ENCODE results near the gene IPCEF1. TPM values are rescaled to one million over a fixed set of nuclear protein-coding genes. Genes with fewer than 3 reads are reported as not detected.

Gene IPCEF1
- polyA plus RNA-seq = 2.3 and 3.9 TPM in 2 replicates
- polyA minus RNA-seq = 11.9 and 12.8 TPM in 2 replicates

GRCh38 chr6:154356690-154357089, at the start of gene IPCEF1:
Gene IPCEF1, minus strand, starts transcription at chr6:154356803. Its CDS starts 90,856 bp downstream, at chr6:154265947.
- no peak within 1 kb of the TSS for H3K27ac ChIP-seq (ENCODE audit: low read length)
- no peaks in the 10 kb centered on the region for H3K79me2 ChIP-seq (replicated peaks; ENCODE audit: insufficient read depth, low read length)
- no peak within 1 kb of the TSS for H3K9ac ChIP-seq (ENCODE audit: low read length)
- TF ChIP-seq EZH2 (IDR thresholded peaks at IDR 0.05; ENCODE audit: borderline replicate concordance, insufficient read depth, low read length, poor library complexity, severe bottlenecking) = no peak
- TF ChIP-seq SMC3 (conservative IDR thresholded peaks at IDR 0.05; ENCODE audit: poor library complexity) = no peak
- TF ChIP-seq CTCF (IDR thresholded peaks at IDR 0.05; ENCODE audit: poor library complexity, severe bottlenecking) = no peak
- no peak for TF ChIP-seq MXI1 (conservative IDR thresholded peaks at IDR 0.05; ENCODE audit: poor library complexity, severe bottlenecking)
- TF ChIP-seq REST (IDR thresholded peaks at IDR 0.05; ENCODE audit: borderline replicate concordance) = no peak
- no peak for TF ChIP-seq TAF1 (IDR thresholded peaks at IDR 0.05; ENCODE audit: low read depth)
- no peak for TF ChIP-seq RAD21 (conservative IDR thresholded peaks at IDR 0.05)
- no peak for TF ChIP-seq POLR2AphosphoS5 (IDR thresholded peaks at IDR 0.05)
- TF ChIP-seq EP300 (conservative IDR thresholded peaks at IDR 0.05; ENCODE audit: poor library complexity, severe bottlenecking) = no peak
- no peak within 1 kb of the TSS for H3K4me2 ChIP-seq (ENCODE audit: low read length)
- H4K20me1 ChIP-seq (ENCODE audit: insufficient read depth) = no peaks in the 10 kb centered on the region
- H3K36me3 ChIP-seq (ENCODE audit: insufficient read depth, low read length) = no peaks in the 10 kb centered on the region
- H3K9me3 ChIP-seq (ENCODE audit: low read length) = no peaks in the 10 kb centered on the region
- no peak within 1 kb of the TSS for H2AFZ ChIP-seq (ENCODE audit: low read depth, low read length)
- no peaks in the 10 kb centered on the region for H3K9me2 ChIP-seq (ENCODE audit: insufficient read depth, low read length)
- no peak within 1 kb of the TSS for H3K4me3 ChIP-seq (ENCODE audit: low read length)
- no peaks in the 10 kb centered on the region for H3F3A ChIP-seq (ENCODE audit: insufficient read depth, low read length, poor library complexity, severe bottlenecking)
- no peaks in the 10 kb centered on the region for H3K27me3 ChIP-seq (ENCODE audit: insufficient read depth, low read depth, low read length)

- no peak overlapping the region for H3K4me3 ChIP-seq (ENCODE audit: low read length)
- no peaks in the 10 kb centered on the region for H3K36me3 ChIP-seq (ENCODE audit: insufficient read depth, low read length)
- no peaks in the 10 kb centered on the region for H3F3A ChIP-seq (ENCODE audit: insufficient read depth, low read length, poor library complexity, severe bottlenecking)
- no peak overlapping the region for H2AFZ ChIP-seq (ENCODE audit: low read depth, low read length)
- no peaks in the 10 kb centered on the region for H3K27me3 ChIP-seq (ENCODE audit: insufficient read depth, low read depth, low read length)
- no peaks in the 10 kb centered on the region for H3K9me3 ChIP-seq (ENCODE audit: low read length)
- H3K79me2 ChIP-seq (replicated peaks; ENCODE audit: insufficient read depth, low read length) = no peaks in the 10 kb centered on the region
- no peak overlapping the region for H3K9ac ChIP-seq (ENCODE audit: low read length)
- no peak overlapping the region for H3K27ac ChIP-seq (ENCODE audit: low read length)
- H4K20me1 ChIP-seq (ENCODE audit: insufficient read depth) = no peaks in the 10 kb centered on the region
- no peak for TF ChIP-seq TAF1 (IDR thresholded peaks at IDR 0.05; ENCODE audit: low read depth)
- no peak for TF ChIP-seq REST (IDR thresholded peaks at IDR 0.05; ENCODE audit: borderline replicate concordance)
- TF ChIP-seq MXI1 (conservative IDR thresholded peaks at IDR 0.05; ENCODE audit: poor library complexity, severe bottlenecking) = no peak
- no peak for TF ChIP-seq EP300 (conservative IDR thresholded peaks at IDR 0.05; ENCODE audit: poor library complexity, severe bottlenecking)
- TF ChIP-seq POLR2AphosphoS5 (IDR thresholded peaks at IDR 0.05) = no peak
- TF ChIP-seq RAD21 (conservative IDR thresholded peaks at IDR 0.05) = no peak
- no peak for TF ChIP-seq EZH2 (IDR thresholded peaks at IDR 0.05; ENCODE audit: borderline replicate concordance, insufficient read depth, low read length, poor library complexity, severe bottlenecking)
- no peak for TF ChIP-seq SMC3 (conservative IDR thresholded peaks at IDR 0.05; ENCODE audit: poor library complexity)
- H3K9me2 ChIP-seq (ENCODE audit: insufficient read depth, low read length) = no peaks in the 10 kb centered on the region
- no peak overlapping the region for H3K4me2 ChIP-seq (ENCODE audit: low read length)
Measured at GRCh38 chr6:154406301-154406700, 49.7 kb upstream of the IPCEF1 start.
